Measurements from ENCODE around the gene SSBP3.

The SSBP3 gene

GRCh38 chr1:54329312-54330003 lies 76.7 kb downstream of the SSBP3 start:
- no peak for DNase-seq (ENCODE audit: low read depth, low spot score)

- DNase-seq (ENCODE audit: low read depth, low spot score): no peak
Measured at GRCh38 chr1:54328066-54328636, 78.0 kb downstream of the SSBP3 start.

- DNase-seq (ENCODE audit: low read depth, low spot score): no peak
Measured at GRCh38 chr1:54327386-54328065, 78.7 kb downstream of the SSBP3 start.

- no peak for DNase-seq (ENCODE audit: low read depth, low spot score)
Measured at GRCh38 chr1:54326543-54327385, 79.4 kb downstream of the SSBP3 start.

GRCh38 chr1:54325703-54326461 lies 80.3 kb downstream of the SSBP3 start:
- no peak for DNase-seq (ENCODE audit: low read depth, low spot score)

- DNase-seq (ENCODE audit: low read depth, low spot score): no peak
Measured at GRCh38 chr1:54325284-54325683, 80.9 kb downstream of the SSBP3 start.

GRCh38 chr1:54324251-54325140 lies 81.7 kb downstream of the SSBP3 start:
- DNase-seq (ENCODE audit: low read depth, low spot score): no peak

GRCh38 chr1:54323921-54324250 lies 82.3 kb downstream of the SSBP3 start:
- no peak for DNase-seq (ENCODE audit: low read depth, low spot score)

GRCh38 chr1:54323324-54323739 lies 82.9 kb downstream of the SSBP3 start:
- no peak for DNase-seq (ENCODE audit: low read depth, low spot score)

- DNase-seq (ENCODE audit: low read depth, low spot score): no peak
Measured at GRCh38 chr1:54318246-54318814, 87.9 kb downstream of the SSBP3 start.

GRCh38 chr1:54317084-54317483 lies 89.1 kb downstream of the SSBP3 start:
- no peak for DNase-seq (ENCODE audit: low read depth, low spot score)

GRCh38 chr1:54315099-54315498 lies 91.1 kb downstream of the SSBP3 start:
- no peak for DNase-seq (ENCODE audit: low read depth, low spot score)

GRCh38 chr1:54314696-54315095 lies 91.5 kb downstream of the SSBP3 start:
- DNase-seq (ENCODE audit: low read depth, low spot score): no peak

GRCh38 chr1:54312796-54313316 lies 93.3 kb downstream of the SSBP3 start:
- no peak for DNase-seq (ENCODE audit: low read depth, low spot score)

GRCh38 chr1:54311506-54311905 lies 94.7 kb downstream of the SSBP3 start:
- DNase-seq (ENCODE audit: low read depth, low spot score): no peak

GRCh38 chr1:54310439-54311328 lies 95.5 kb downstream of the SSBP3 start:
- no peak for DNase-seq (ENCODE audit: low read depth, low spot score)

GRCh38 chr1:54309631-54310366 lies 96.4 kb downstream of the SSBP3 start:
- no peak for DNase-seq (ENCODE audit: low read depth, low spot score)

GRCh38 chr1:54307305-54307704 lies 98.9 kb downstream of the SSBP3 start:
- no peak for DNase-seq (ENCODE audit: low read depth, low spot score)
